Transverse colon (tissue), 4 donors: Measurements from ENCODE around the gene TGFBI. TPM values are rescaled to one million over a fixed set of nuclear protein-coding genes. Genes with fewer than 3 reads are reported as not detected.

ENCODE experiments used
- DNase-seq: peaks from one replicate; pipeline ENCODE4 v3.0.0-alpha.2; 2019
- H3K27ac ChIP-seq, 4 donors: fragments of 200-600 bp; sonication (generic); 2 replicates each; pipeline ENCODE4 v1.5.1; 2016 to 2018; ENCODE audit warnings: inconsistent platforms in 4 of 4
- H3K27me3 ChIP-seq: fragments of 200-600 bp; sonication (generic); 2 replicates; pipeline ENCODE4 v1.5.1; 2017; ENCODE audit warnings: inconsistent platforms
- H3K36me3 ChIP-seq, 4 donors: fragments of 200-600 bp; sonication (generic); 2 replicates each; pipeline ENCODE4 v1.5.1; 2017 to 2019; ENCODE audit warnings: inconsistent platforms in 4 of 4
- H3K4me1 ChIP-seq, 4 donors: fragments of 200-600 bp; sonication (generic); 2 replicates each; pipeline ENCODE4 v1.5.1; 2017 to 2020; ENCODE audit warnings: inconsistent platforms in 4 of 4
- H3K4me3 ChIP-seq, 4 donors: fragments of 200-600 bp; sonication (generic); 1 replicate in 1 of 4; 2 replicates in 3 of 4; pipeline versions ENCODE4 v1.5.1 to v1.6.1; 2017 to 2019; ENCODE audit warnings: inconsistent platforms in 4 of 4
- H3K9me3 ChIP-seq, 2 donors: fragments of 200-600 bp; sonication (generic); 2 replicates each; pipeline ENCODE4 v1.5.1; 2017 to 2019; ENCODE audit warnings: inconsistent platforms in 2 of 2
- EP300 ChIP-seq: sonication (generic); formaldehyde crosslinking; IDR thresholded peaks from one replicate; pipeline ENCODE4 v1.6.1; 2017; ENCODE audit warnings: antibody characterized with exemption, low read depth
- POLR2A ChIP-seq: fragments of 450-650 bp; IDR thresholded peaks from one replicate; pipeline ENCODE4 v1.6.1; 2016; ENCODE audit warnings: antibody characterized with exemption, mild to moderate bottlenecking, moderate library complexity
- POLR2AphosphoS5 ChIP-seq, 3 donors: sonication (generic); formaldehyde crosslinking; IDR thresholded peaks; one replicate each; pipeline ENCODE4 v1.6.1; 2016; ENCODE audit warnings: antibody characterized with exemption in 3 of 3
- WGBS, 2 donors: methylation state at CpG; one replicate each; pipeline ENCODE4 v1.1.5; 2018; ENCODE audit warnings: low coverage in 1 of 2; 5-methylcytosine and 5-hydroxymethylcytosine counted together
- in situ Hi-C, 4 donors: fragments of 200-750 bp; cut with MboI; loops; one replicate each; pipeline versions ENCODE4 v1.15.0 to v1.15.1; 2017; ENCODE audit warnings: low sequenced_read_pairs in 3 of 4, low pct_ligation_motif_present in 1 of 4, low pct_unique_long_range_greater_than_20kb in 1 of 4
- intact Hi-C: fragments of 100-400 bp; cut with DNase I; formaldehyde crosslinking; loops from one replicate; pipeline ENCODE4 v1.15.1; 2023; ENCODE audit warnings: low total_unique reads
- total RNA-seq, 4 donors: library from RNA; depleted of rRNA; stranded (reverse); fragments of >200 nt; gene quantifications; one replicate each; pipeline ENCODE4 v1.1.0, GENCODE V29; 2016
- TF ChIP-seq, protein P1 (sequence below), 5 experiments: fragments of 200-600 bp in 3 of 5; fragments of 450-650 bp in 2 of 5; sonication (generic) in 3 of 5; IDR thresholded peaks; 1 replicate in 2 of 5; 2 replicates in 3 of 5; pipeline ENCODE4 v1.5.1; 2016 to 2017; ENCODE audit warnings: antibody characterized with exemption in 5 of 5, inconsistent platforms in 3 of 5, mild to moderate bottlenecking in 2 of 5, moderate library complexity in 1 of 5

The TGFBI gene
- total RNA-seq, 4 donors from 2014 or later = 22.4 to 79.6 (median 29.8) TPM

DNA sequence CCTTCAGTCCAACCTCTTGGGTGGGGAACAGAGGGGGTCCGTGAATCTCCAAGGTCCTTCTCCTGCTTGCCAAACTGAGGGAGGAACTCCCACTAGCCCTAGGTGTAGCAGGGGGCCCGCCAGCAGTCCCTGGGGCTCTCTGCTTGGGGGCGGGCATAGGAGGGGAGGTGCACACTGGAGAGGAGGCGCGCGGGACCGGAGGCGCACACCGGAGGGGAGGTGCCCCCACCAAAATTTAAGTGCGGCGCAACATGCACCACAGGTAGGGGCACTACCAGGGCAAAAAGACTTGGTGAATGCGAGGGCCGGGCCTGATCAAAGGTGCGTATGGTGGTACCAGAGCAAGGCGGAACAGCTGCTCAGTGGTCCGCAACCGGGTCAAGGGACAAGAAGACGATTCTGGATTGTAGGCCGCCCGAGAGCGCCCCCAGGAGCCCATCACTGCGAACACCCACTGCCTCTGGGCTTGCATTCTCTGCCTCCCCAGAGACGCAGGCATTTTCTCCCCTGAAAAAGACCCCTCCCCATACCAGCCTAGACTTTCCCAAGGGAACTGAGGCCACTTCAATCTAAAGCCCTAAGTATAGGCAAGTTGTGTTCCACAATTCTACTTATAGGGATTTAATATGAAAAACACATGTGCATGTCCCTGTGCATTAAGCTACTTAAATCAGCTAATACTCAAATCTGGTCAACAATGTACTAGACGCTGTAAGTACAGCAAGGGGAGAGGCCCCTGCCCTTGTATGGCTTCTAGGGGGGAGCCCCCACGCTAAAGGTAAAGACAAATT, 50.6 kb downstream of the TGFBI start:
- Histone ChIP-seq H3K4me1 (peaks cover 0 to 12% (median 9%) of the 10 kb centered on the region in 4 donors), H3K27me3 (no peaks in the 10 kb centered on the region), H3K9me3 (no peaks in the 10 kb centered on the region), H3K4me3 (peak overlapping the region in 2 of 4 donors; percentile 22 to 29), H3K36me3 (no peaks in the 10 kb centered on the region), H3K27ac (peak overlapping the region in 1 of 4 donors; percentile 68)
- 44 to 75% methylated on average over 3 to 24 of the region's 25 CpGs for WGBS, 2 donors
- no peak for DNase-seq
- intact Hi-C loops (no loop called here), in situ Hi-C loops (loop anchor here in 1 of 4 donors (10.0 kb wide), 1 partner anchor 135 kb away; no protein-coding TSS in a partner anchor)
- TF ChIP-seq POLR2A (no peak), EP300 (no peak), POLR2AphosphoS5 (IDR thresholded peaks at IDR 0.05) (no peak)
- TF ChIP-seq, protein P1, sequence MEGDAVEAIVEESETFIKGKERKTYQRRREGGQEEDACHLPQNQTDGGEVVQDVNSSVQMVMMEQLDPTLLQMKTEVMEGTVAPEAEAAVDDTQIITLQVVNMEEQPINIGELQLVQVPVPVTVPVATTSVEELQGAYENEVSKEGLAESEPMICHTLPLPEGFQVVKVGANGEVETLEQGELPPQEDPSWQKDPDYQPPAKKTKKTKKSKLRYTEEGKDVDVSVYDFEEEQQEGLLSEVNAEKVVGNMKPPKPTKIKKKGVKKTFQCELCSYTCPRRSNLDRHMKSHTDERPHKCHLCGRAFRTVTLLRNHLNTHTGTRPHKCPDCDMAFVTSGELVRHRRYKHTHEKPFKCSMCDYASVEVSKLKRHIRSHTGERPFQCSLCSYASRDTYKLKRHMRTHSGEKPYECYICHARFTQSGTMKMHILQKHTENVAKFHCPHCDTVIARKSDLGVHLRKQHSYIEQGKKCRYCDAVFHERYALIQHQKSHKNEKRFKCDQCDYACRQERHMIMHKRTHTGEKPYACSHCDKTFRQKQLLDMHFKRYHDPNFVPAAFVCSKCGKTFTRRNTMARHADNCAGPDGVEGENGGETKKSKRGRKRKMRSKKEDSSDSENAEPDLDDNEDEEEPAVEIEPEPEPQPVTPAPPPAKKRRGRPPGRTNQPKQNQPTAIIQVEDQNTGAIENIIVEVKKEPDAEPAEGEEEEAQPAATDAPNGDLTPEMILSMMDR (IDR thresholded peaks at IDR 0.05) = no peak

- H3K4me3 ChIP-seq = peak overlapping the region in 3 of 4 donors; percentile 22 to 29 (median 26)
- in situ Hi-C loops = no loop called here
- no peak for DNase-seq
- intact Hi-C loops = no loop called here
- H3K27me3 ChIP-seq = no peaks in the 10 kb centered on the region
- H3K9me3 ChIP-seq = no peaks in the 10 kb centered on the region
- H3K27ac ChIP-seq = peak overlapping the region in 2 of 4 donors; percentile 68
- no peaks in the 10 kb centered on the region for H3K36me3 ChIP-seq
- WGBS, 2 donors = 59 to 63% methylated on average over 3 to 13 of the region's 13 CpGs
- peaks cover 0 to 12% (median 9%) of the 10 kb centered on the region in 4 donors for H3K4me1 ChIP-seq
- TF ChIP-seq POLR2AphosphoS5 (IDR thresholded peaks at IDR 0.05) = no peak
- TF ChIP-seq EP300 = no peak
- TF ChIP-seq POLR2A = no peak
- TF ChIP-seq, protein P1 (IDR thresholded peaks at IDR 0.05) = no peak
Observed at GRCh38 chr5:136080113-136080482, 51.3 kb downstream of the TGFBI start.

DNA sequence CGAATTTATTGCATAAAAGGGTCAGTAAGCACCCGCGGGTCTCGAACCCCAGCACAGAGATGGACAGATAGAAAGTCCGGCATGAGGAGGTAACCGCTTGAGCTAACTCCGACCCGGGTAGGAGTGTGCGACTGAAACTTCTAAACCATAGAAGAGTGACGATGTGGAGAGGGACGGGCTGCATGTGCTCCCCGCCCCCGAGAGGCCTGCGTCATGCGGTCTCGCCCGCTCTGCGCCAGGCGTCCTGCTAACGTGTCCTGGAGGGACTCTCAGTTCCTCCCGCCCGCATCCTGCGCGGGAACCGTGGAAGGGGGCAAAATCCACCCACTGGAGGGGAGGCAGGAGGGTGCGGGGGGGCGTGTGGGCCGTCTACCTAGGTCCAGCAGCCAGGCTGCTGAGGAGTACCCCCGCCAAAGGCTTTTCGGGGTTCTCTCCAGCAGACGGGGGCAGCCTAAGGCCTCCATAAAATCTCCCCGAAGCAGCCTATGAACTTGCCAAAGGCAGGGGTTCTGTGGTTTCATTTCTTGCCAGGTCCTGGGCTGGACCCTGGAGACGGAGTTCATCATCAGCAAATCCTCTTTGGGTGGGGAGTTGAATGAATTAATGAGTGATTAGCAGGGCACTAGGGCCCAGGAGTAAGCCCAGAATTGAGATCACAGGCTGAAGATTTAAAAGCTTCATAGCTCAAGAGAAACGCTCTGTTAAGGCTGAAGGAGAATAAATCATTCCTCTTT, 51.9 kb downstream of the TGFBI start:
- in situ Hi-C loops = no loop called here
- Histone ChIP-seq H3K27me3 (no peaks in the 10 kb centered on the region), H3K4me1 (peaks cover 0 to 12% (median 9%) of the 10 kb centered on the region in 4 donors), H3K9me3 (no peaks in the 10 kb centered on the region), H3K36me3 (no peaks in the 10 kb centered on the region), H3K4me3 (peak overlapping the region in 3 of 4 donors; percentile 22 to 29 (median 26)), H3K27ac (peak overlapping the region; percentile 68 to 81 (median 70))
- TF ChIP-seq POLR2AphosphoS5 (IDR thresholded peaks at IDR 0.05) (peak; percentile 66 to 85 (median 73)), POLR2A (peak; percentile 53), EP300 (no peak)
- TF ChIP-seq, protein P1 (IDR thresholded peaks at IDR 0.05) = no peak
- intact Hi-C loops = no loop called here
- peak; percentile 90 for DNase-seq
- 37 to 50% methylated on average over 10 to 34 of the region's 34 CpGs for WGBS, 2 donors

DNA sequence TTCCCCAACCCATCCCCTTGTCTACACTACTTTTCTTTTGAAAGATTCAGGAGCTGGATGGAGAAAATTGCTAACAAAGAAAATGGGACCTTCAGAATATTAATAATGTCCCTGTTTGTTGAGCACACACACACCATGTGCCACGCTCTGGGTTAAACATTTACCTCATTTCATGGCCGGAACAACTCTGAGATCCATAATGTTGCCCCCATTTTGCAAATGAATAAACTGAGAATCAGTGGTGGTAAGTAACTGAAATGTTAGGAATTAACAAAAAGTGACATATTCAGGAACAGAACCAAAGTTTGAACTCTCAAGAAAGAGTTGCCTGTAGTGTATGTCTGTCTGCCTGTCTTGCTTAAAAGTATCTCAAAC, 52.4 kb downstream of the TGFBI start:
- TF ChIP-seq EP300 (no peak), POLR2A (no peak), POLR2AphosphoS5 (IDR thresholded peaks at IDR 0.05) (no peak)
- TF ChIP-seq, protein P1 (IDR thresholded peaks at IDR 0.05) = no peak
- Histone ChIP-seq H3K4me3 (no peak overlapping the region), H3K36me3 (no peaks in the 10 kb centered on the region), H3K4me1 (peaks cover 0 to 12% (median 9%) of the 10 kb centered on the region in 4 donors), H3K9me3 (no peaks in the 10 kb centered on the region), H3K27me3 (no peaks in the 10 kb centered on the region), H3K27ac (peak overlapping the region; percentile 68 to 81 (median 70))
- 61 to 69% methylated on average over 2 of the region's 2 CpGs for WGBS, 2 donors
- no peak for DNase-seq
- intact Hi-C loops (no loop called here), in situ Hi-C loops (no loop called here)
